ENCODE data around the gene ZNF80.

- TF ChIP-seq MYC (IDR thresholded peaks at IDR 0.05; ENCODE audit: low read depth, low read length) (no peak), CTCF (IDR thresholded peaks at IDR 0.05; ENCODE audit: low read depth, low read length) (no peak), POLR2A (IDR thresholded peaks at IDR 0.05; ENCODE audit: extremely low read depth, insufficient read length) (no peak)
Measured at GRCh38 chr3:114205541-114205940, 31.8 kb downstream of the ZNF80 start.

Measured in NB4 (cell line).